Measurements from ENCODE around the gene ZFAND5. TPM values are rescaled to one million over a fixed set of nuclear protein-coding genes. Genes with fewer than 3 reads are reported as not detected.
A peak's percentile ranks its signal among the peaks of the same experiment; 100 is the strongest.

Gene ZFAND5
- total RNA-seq, 6 experiments from 2014 or later, result 88.4 to 119 (median 100) TPM

- Histone ChIP-seq H3K9me3 (no peaks in the 10 kb centered on the region), H3K27me3 (no peaks in the 10 kb centered on the region), H3K4me3 (peak overlapping the region; percentile 73 to 81 (median 74)), H3K4me1 (peaks cover 0 to 37% (median 18%) of the 10 kb centered on the region in 4 donors), H3K27ac (peak overlapping the region; percentile 99 to 100 (median 100)), H3K36me3 (peaks cover 0 to 37% (median 20%) of the 10 kb centered on the region in 4 donors)
- WGBS (ENCODE audit: insufficient coverage, low coverage, low lambda C conversion rate, missing lambda C conversion rate), result 0% methylated on average over 2 of the region's 2 CpGs
- TF ChIP-seq CTCF (IDR thresholded peaks at IDR 0.05) (no peak), POLR2A (IDR thresholded peaks at IDR 0.05) (peak; percentile 67)
- intact Hi-C loops (cut with DNase I), result loop anchor here in 1 of 2 donors (10.0 kb wide), 2 partner anchors 68 to 192 kb away; no protein-coding TSS in a partner anchor
- peak; percentile 63 to 75 (median 74) for DNase-seq
- peak; percentile 14 to 37 (median 25) for ATAC-seq
Observed at GRCh38 chr9:72362680-72363139, 2.3 kb downstream of the ZFAND5 start.

GRCh38 chr9:72362118-72362531 is 2.9 kb downstream of the ZFAND5 start:
- peak overlapping the region; percentile 73 to 81 (median 74) for H3K4me3 ChIP-seq
- TF ChIP-seq CTCF (IDR thresholded peaks at IDR 0.05) (no peak), POLR2A (IDR thresholded peaks at IDR 0.05) (no peak)
- H3K27me3 ChIP-seq, result no peaks in the 10 kb centered on the region
- DNase-seq (no peak), ATAC-seq (peak in 1 of 4 donors; percentile 9)
- H3K9me3 ChIP-seq, result no peaks in the 10 kb centered on the region
- intact Hi-C loops (cut with DNase I), result loop anchor here in 1 of 2 donors (10.0 kb wide), 2 partner anchors 67 to 193 kb away; no protein-coding TSS in a partner anchor
- WGBS (ENCODE audit: insufficient coverage, low coverage, low lambda C conversion rate, missing lambda C conversion rate), result 0% methylated on average over 2 of the region's 2 CpGs
- peaks cover 0 to 43% (median 21%) of the 10 kb centered on the region in 4 donors for H3K4me1 ChIP-seq
- H3K27ac ChIP-seq, result peak overlapping the region; percentile 99 to 100 (median 100)
- H3K36me3 ChIP-seq, result peaks cover 0 to 43% (median 23%) of the 10 kb centered on the region in 4 donors

GRCh38 chr9:72361217-72361616 is 3.8 kb downstream of the ZFAND5 start:
- Histone ChIP-seq H3K27me3 (no peaks in the 10 kb centered on the region), H3K36me3 (peaks cover 0 to 52% (median 28%) of the 10 kb centered on the region in 4 donors), H3K27ac (peak overlapping the region; percentile 99 to 100 (median 100)), H3K4me3 (peak overlapping the region; percentile 73 to 81 (median 74)), H3K4me1 (peaks cover 0 to 52% (median 26%) of the 10 kb centered on the region in 4 donors), H3K9me3 (no peaks in the 10 kb centered on the region)
- ATAC-seq, result no peak
- no peak for DNase-seq
- 3% methylated on average over 3 of the region's 3 CpGs for WGBS (ENCODE audit: insufficient coverage, low coverage, low lambda C conversion rate, missing lambda C conversion rate)
- TF ChIP-seq POLR2A (IDR thresholded peaks at IDR 0.05), result no peak
- TF ChIP-seq CTCF (IDR thresholded peaks at IDR 0.05), result no peak
- intact Hi-C loops (cut with DNase I), result loop anchor here in 1 of 2 donors (10.0 kb wide), 2 partner anchors 66 to 194 kb away; no protein-coding TSS in a partner anchor

GRCh38 chr9:72360324-72360723 is 4.7 kb downstream of the ZFAND5 start:
- H3K4me3 ChIP-seq, result peak overlapping the region; percentile 73 to 81 (median 74)
- H3K4me1 ChIP-seq, result peaks cover 0 to 61% (median 32%) of the 10 kb centered on the region in 4 donors
- intact Hi-C loops (cut with DNase I), result loop anchor here in 1 of 2 donors (10.0 kb wide), 2 partner anchors 66 to 194 kb away; no protein-coding TSS in a partner anchor
- H3K27ac ChIP-seq, result peak overlapping the region in 2 of 3 donors; percentile 100
- no peaks in the 10 kb centered on the region for H3K27me3 ChIP-seq
- H3K36me3 ChIP-seq, result peaks cover 1 to 61% (median 37%) of the 10 kb centered on the region in 4 donors
- no peaks in the 10 kb centered on the region for H3K9me3 ChIP-seq
- TF ChIP-seq POLR2A (IDR thresholded peaks at IDR 0.05) (no peak), CTCF (IDR thresholded peaks at IDR 0.05) (no peak)
- DNase-seq, result no peak
- no peak for ATAC-seq

Data from right lobe of liver (tissue), 6 donors.